Peyer's patch (tissue), 4 donors: ENCODE results near the gene ZCCHC3. TPM values are rescaled to one million over a fixed set of nuclear protein-coding genes. Genes with fewer than 3 reads are reported as not detected.

Experiments used
- DNase-seq, 3 donors: peaks; one replicate each; pipeline ENCODE4 v3.0.0-alpha.2; 2017 to 2019
- H3K27ac ChIP-seq, 4 donors: fragments of 200-600 bp; sonication (generic); one replicate each; pipeline ENCODE4 v1.5.1; 2016 to 2019
- H3K27me3 ChIP-seq, 2 donors: fragments of 200-600 bp; sonication (generic); one replicate each; pipeline ENCODE4 v1.5.1; 2019
- H3K36me3 ChIP-seq, 3 donors: fragments of 200-600 bp; sonication (generic); one replicate each; pipeline ENCODE4 v1.5.1; 2016 to 2019
- H3K4me1 ChIP-seq, 4 donors: fragments of 200-600 bp; sonication (generic); one replicate each; pipeline ENCODE4 v1.5.1; 2016 to 2019
- H3K4me3 ChIP-seq, 4 donors: fragments of 200-600 bp; sonication (generic); 1 replicate in 3 of 4; 2 replicates in 1 of 4; pipeline ENCODE4 v1.5.1; 2016 to 2019; ENCODE audit warnings: mild to moderate bottlenecking in 1 of 4
- H3K9me3 ChIP-seq, 4 donors: fragments of 200-600 bp; sonication (generic); one replicate each; pipeline ENCODE4 v1.5.1; 2016 to 2019; ENCODE audit warnings: mild to moderate bottlenecking in 1 of 4
- CTCF ChIP-seq, 6 experiments: fragments of 450-650 bp in 4 of 6; fragments of 200-600 bp in 2 of 6; sonication (generic) in 1 of 6; IDR thresholded peaks; one replicate each; pipeline ENCODE4 v1.5.1; 2017 to 2019; ENCODE audit warnings: antibody characterized with exemption in 6 of 6, mild to moderate bottlenecking in 3 of 6, moderate library complexity in 1 of 6
- POLR2A ChIP-seq, 2 donors: fragments of 450-650 bp; IDR thresholded peaks; one replicate each; pipeline ENCODE4 v1.5.1; 2017; ENCODE audit warnings: antibody characterized with exemption in 2 of 2, mild to moderate bottlenecking in 2 of 2, moderate library complexity in 2 of 2
- total RNA-seq, 4 donors: library from RNA; depleted of rRNA; stranded (reverse); fragments of >200 nt; gene quantifications; one replicate each; pipeline ENCODE4 v1.1.0, GENCODE V29; 2016

The ZCCHC3 gene
- total RNA-seq, 4 donors from 2014 or later, result 9.6 to 17.3 (median 13.9) TPM

- peak within 1 kb of the TSS; percentile 52 to 86 (median 76) for H3K4me3 ChIP-seq
- no peaks in the 10 kb centered on the region for H3K36me3 ChIP-seq
- no peaks in the 10 kb centered on the region for H3K27me3 ChIP-seq
- peaks cover 0 to 4% (median 0%) of the 10 kb centered on the region in 4 donors for H3K9me3 ChIP-seq
- H3K4me1 ChIP-seq, result peaks cover 0 to 23% (median 0%) of the 10 kb centered on the region in 4 donors
- peak within 1 kb of the TSS; percentile 49 to 87 (median 82) for H3K27ac ChIP-seq
- DNase-seq, result peak; percentile 41 to 65 (median 57)
- TF ChIP-seq CTCF (IDR thresholded peaks at IDR 0.05) (no peak), POLR2A (IDR thresholded peaks at IDR 0.05) (no peak)
These were observed 49.4 kb downstream of the ZCCHC3 start, which contains the start of gene NRSN2 for GRCh38 chr20:346640-347316. Gene NRSN2 (plus strand): TSS chr20:347111. CDS start chr20:349644, 2,533 bp downstream.

- Histone ChIP-seq H3K36me3 (no peaks in the 10 kb centered on the region), H3K4me1 (peaks cover 0 to 23% (median 0%) of the 10 kb centered on the region in 4 donors), H3K4me3 (peak overlapping the region; percentile 52 to 86 (median 76)), H3K27ac (peak overlapping the region; percentile 49 to 87 (median 82)), H3K27me3 (no peaks in the 10 kb centered on the region), H3K9me3 (no peaks in the 10 kb centered on the region)
- TF ChIP-seq CTCF (IDR thresholded peaks at IDR 0.05) (no peak), POLR2A (IDR thresholded peaks at IDR 0.05) (no peak)
- DNase-seq, result no peak
These were observed 49.9 kb downstream of the ZCCHC3 start for GRCh38 chr20:347317-347639.

- peak; percentile 73 to 88 (median 79) for DNase-seq
- no peaks in the 10 kb centered on the region for H3K9me3 ChIP-seq
- peak in 1 of 2 donors; percentile 32 for TF ChIP-seq POLR2A (IDR thresholded peaks at IDR 0.05)
- TF ChIP-seq CTCF (IDR thresholded peaks at IDR 0.05), result no peak
- no peaks in the 10 kb centered on the region for H3K27me3 ChIP-seq
- H3K27ac ChIP-seq, result peak overlapping the region; percentile 49 to 87 (median 82)
- H3K36me3 ChIP-seq, result no peaks in the 10 kb centered on the region
- H3K4me3 ChIP-seq, result peak overlapping the region; percentile 52 to 86 (median 76)
- peaks cover 0 to 23% (median 0%) of the 10 kb centered on the region in 4 donors for H3K4me1 ChIP-seq
These were observed 50.5 kb downstream of the ZCCHC3 start for GRCh38 chr20:347640-348484.

- Histone ChIP-seq H3K36me3 (no peaks in the 10 kb centered on the region), H3K27ac (no peak overlapping the region), H3K27me3 (no peaks in the 10 kb centered on the region), H3K4me1 (peaks cover 0 to 23% (median 0%) of the 10 kb centered on the region in 4 donors), H3K4me3 (no peak overlapping the region), H3K9me3 (no peaks in the 10 kb centered on the region)
- TF ChIP-seq POLR2A (IDR thresholded peaks at IDR 0.05), result no peak
- no peak for TF ChIP-seq CTCF (IDR thresholded peaks at IDR 0.05)
- no peak for DNase-seq
These were observed 51.8 kb downstream of the ZCCHC3 start for GRCh38 chr20:348972-349841.

Other genes starting within 250 kb of the ZCCHC3 start
- not detected for gene DEFB125, start 209.9 kb upstream of the ZCCHC3 start, total RNA-seq
- gene DEFB126, start 155.0 kb upstream of the ZCCHC3 start, total RNA-seq, result not detected
- not detected for gene DEFB127, start 140.1 kb upstream of the ZCCHC3 start, total RNA-seq
- gene DEFB128, start 107.9 kb upstream of the ZCCHC3 start, total RNA-seq, result not detected
- gene DEFB129, start 70.3 kb upstream of the ZCCHC3 start, total RNA-seq, result not detected
- gene DEFB132, start 39.8 kb upstream of the ZCCHC3 start, total RNA-seq, result not detected
- gene C20orf96, start 6.8 kb upstream of the ZCCHC3 start, total RNA-seq, result 10 to 100 TPM in 2 of 4 donors, 1 to 10 TPM in 2; 6.3 to 41.3 (median 10.5) TPM
- gene SOX12, start 28.0 kb downstream of the ZCCHC3 start, total RNA-seq, result 1 to 10 TPM; 1.4 to 7.4 (median 2.5) TPM
- gene NRSN2, start 49.5 kb downstream of the ZCCHC3 start, total RNA-seq, result 1 to 10 TPM; 2.1 to 5.5 (median 4.6) TPM
- gene TRIB3, start 83.2 kb downstream of the ZCCHC3 start, total RNA-seq, result 10 to 100 TPM in 2 of 4 donors, 1 to 10 TPM in 2; 8.3 to 22.7 (median 12.1) TPM
- 100 to 1,000 TPM; 133 to 254 (median 154) TPM for gene RBCK1, start 110.7 kb downstream of the ZCCHC3 start, total RNA-seq
- 10 to 100 TPM; 38.1 to 43.6 (median 42.8) TPM for gene TBC1D20, start 165.0 kb downstream of the ZCCHC3 start, total RNA-seq
- 100 to 1,000 TPM in 2 of 4 donors, 10 to 100 TPM in 2; 60.2 to 105 (median 97.3) TPM for gene CSNK2A1, start 246.2 kb downstream of the ZCCHC3 start, total RNA-seq